ENCODE measurements around the gene SNAP25. TPM values are rescaled to one million over a fixed set of nuclear protein-coding genes. Genes with fewer than 3 reads are reported as not detected.

The SNAP25 gene
- total RNA-seq, 1 donor from 2014 or later, result 1.6 TPM

- Mint-ChIP-seq H3K27me3 (ENCODE audit: unreplicated experiment) (peaks cover 6% of the 10 kb centered on the region), H3K27ac (ENCODE audit: unreplicated experiment) (no peak overlapping the region), H3K4me3 (ENCODE audit: unreplicated experiment) (no peak overlapping the region), H3K4me1 (ENCODE audit: unreplicated experiment) (peaks cover 32% of the 10 kb centered on the region), H3K9me3 (ENCODE audit: unreplicated experiment) (no peaks in the 10 kb centered on the region), H3K36me3 (ENCODE audit: unreplicated experiment) (no peaks in the 10 kb centered on the region)
- DNase-seq (ENCODE audit: extremely low spot score, unreplicated experiment), result no peak
- no peak for TF ChIP-seq CTCF (IDR thresholded peaks at IDR 0.05)
Measured at GRCh38 chr20:10319855-10320254, 101.2 kb downstream of the SNAP25 start.

- H3K27ac Mint-ChIP-seq (ENCODE audit: unreplicated experiment), result no peak overlapping the region
- H3K4me3 Mint-ChIP-seq (ENCODE audit: unreplicated experiment), result no peak overlapping the region
Measured at GRCh38 chr20:10321138-10321717, 102.6 kb downstream of the SNAP25 start.

GRCh38 chr20:10322073-10323012 is 103.7 kb downstream of the SNAP25 start:
- no peaks in the 10 kb centered on the region for H3K9me3 Mint-ChIP-seq (ENCODE audit: unreplicated experiment)
- H3K4me3 Mint-ChIP-seq (ENCODE audit: unreplicated experiment), result no peak overlapping the region
- H3K27ac Mint-ChIP-seq (ENCODE audit: unreplicated experiment), result no peak overlapping the region
- peaks cover 6% of the 10 kb centered on the region for H3K27me3 Mint-ChIP-seq (ENCODE audit: unreplicated experiment)
- DNase-seq (ENCODE audit: extremely low spot score, unreplicated experiment), result no peak
- H3K4me1 Mint-ChIP-seq (ENCODE audit: unreplicated experiment), result peaks cover 20% of the 10 kb centered on the region
- TF ChIP-seq CTCF (IDR thresholded peaks at IDR 0.05), result no peak
- no peaks in the 10 kb centered on the region for H3K36me3 Mint-ChIP-seq (ENCODE audit: unreplicated experiment)

More at GRCh38 chr20:10321138-10321717, 102.6 kb downstream of the SNAP25 start:
- Mint-ChIP-seq H3K4me1 (ENCODE audit: unreplicated experiment) (peaks cover 19% of the 10 kb centered on the region), H3K36me3 (ENCODE audit: unreplicated experiment) (no peaks in the 10 kb centered on the region), H3K27me3 (ENCODE audit: unreplicated experiment) (peaks cover 6% of the 10 kb centered on the region), H3K9me3 (ENCODE audit: unreplicated experiment) (no peaks in the 10 kb centered on the region)
- TF ChIP-seq CTCF (IDR thresholded peaks at IDR 0.05), result no peak
- no peak for DNase-seq (ENCODE audit: extremely low spot score, unreplicated experiment)

- no peaks in the 10 kb centered on the region for H3K36me3 Mint-ChIP-seq (ENCODE audit: unreplicated experiment)
- no peak for DNase-seq (ENCODE audit: extremely low spot score, unreplicated experiment)
- no peaks in the 10 kb centered on the region for H3K9me3 Mint-ChIP-seq (ENCODE audit: unreplicated experiment)
- H3K4me1 Mint-ChIP-seq (ENCODE audit: unreplicated experiment), result peaks cover 30% of the 10 kb centered on the region
- no peak for TF ChIP-seq CTCF (IDR thresholded peaks at IDR 0.05)
- H3K4me3 Mint-ChIP-seq (ENCODE audit: unreplicated experiment), result no peak overlapping the region
- H3K27ac Mint-ChIP-seq (ENCODE audit: unreplicated experiment), result no peak overlapping the region
- peaks cover 6% of the 10 kb centered on the region for H3K27me3 Mint-ChIP-seq (ENCODE audit: unreplicated experiment)
Measured at GRCh38 chr20:10323729-10324128, 105.1 kb downstream of the SNAP25 start.

GRCh38 chr20:10324198-10324847 is 105.7 kb downstream of the SNAP25 start:
- Mint-ChIP-seq H3K4me3 (ENCODE audit: unreplicated experiment) (no peak overlapping the region), H3K9me3 (ENCODE audit: unreplicated experiment) (no peaks in the 10 kb centered on the region), H3K27me3 (ENCODE audit: unreplicated experiment) (peaks cover 6% of the 10 kb centered on the region), H3K27ac (ENCODE audit: unreplicated experiment) (no peak overlapping the region), H3K4me1 (ENCODE audit: unreplicated experiment) (peaks cover 36% of the 10 kb centered on the region), H3K36me3 (ENCODE audit: unreplicated experiment) (no peaks in the 10 kb centered on the region)
- no peak for DNase-seq (ENCODE audit: extremely low spot score, unreplicated experiment)
- no peak for TF ChIP-seq CTCF (IDR thresholded peaks at IDR 0.05)

All from osteocyte (in vitro differentiated cells).